ENCODE data around the gene NOL11. TPM values are rescaled to one million over a fixed set of nuclear protein-coding genes. Genes with fewer than 3 reads are reported as not detected.

Gene NOL11
- polyA plus RNA-seq, 3 donors, result 5.2 to 11.4 (median 6.1) TPM

DNA sequence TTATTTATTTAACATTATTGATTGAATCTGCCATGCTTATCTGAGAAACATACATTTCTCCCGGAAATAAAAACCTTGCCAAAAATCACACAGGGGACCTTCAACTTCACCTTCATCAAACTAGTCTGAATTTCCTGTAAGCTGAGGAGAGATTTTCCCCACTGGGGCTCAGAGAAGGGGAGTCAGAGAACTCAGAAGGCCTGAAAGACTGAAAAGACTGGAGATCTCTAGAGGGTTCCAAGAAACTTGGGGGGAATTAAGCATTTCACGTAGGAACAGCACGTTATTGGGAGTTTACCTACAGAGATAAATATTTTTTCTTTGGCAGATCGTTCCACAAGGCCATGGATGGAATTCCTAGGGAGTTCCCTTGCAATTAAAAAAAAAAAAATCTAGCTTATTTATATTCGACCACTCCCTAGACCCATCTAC, 528 bp upstream of the NOL11 start:
- Histone ChIP-seq H3K27ac (ENCODE audit: low read depth in 1 of 2, low read length in 2 of 2) (peak overlapping the region; percentile 84 to 93), H3K4me1 (ENCODE audit: control insufficient read depth in 1 of 2, insufficient read depth in 2 of 2, low read length in 2 of 2) (peaks cover 21 to 22% of the 10 kb centered on the region in 2 donors), H3K4me3 (replicated peaks in 1 of 3; ENCODE audit: low read depth in 2 of 3, low read length in 3 of 3) (peak overlapping the region; percentile 48 to 94 (median 81)), H3K27me3 (ENCODE audit: control insufficient read depth in 2 of 2, insufficient read depth in 2 of 2, low read length in 2 of 2) (no peaks in the 10 kb centered on the region), H3K79me2 (ENCODE audit: insufficient read depth, low read length) (peaks cover 27% of the 10 kb centered on the region), H3K4me2 (replicated peaks; ENCODE audit: extremely low read depth, low read length, poor library complexity, severe bottlenecking) (peak overlapping the region; percentile 74), H4K20me1 (ENCODE audit: insufficient read depth, low read length) (no peaks in the 10 kb centered on the region), H2AFZ (ENCODE audit: insufficient read depth, low read depth, low read length, poor library complexity, severe bottlenecking) (peak overlapping the region; percentile 91), H3K9ac (ENCODE audit: insufficient read depth, low read length, poor library complexity, severe bottlenecking) (peak overlapping the region; percentile 92), H3K36me3 (replicated peaks in 1 of 2; ENCODE audit: control insufficient read depth in 1 of 2, insufficient read depth in 2 of 2, low read length in 2 of 2) (peaks cover 23 to 24% of the 10 kb centered on the region in 2 donors), H3K9me3 (replicated peaks in 1 of 2; ENCODE audit: control insufficient read depth in 1 of 2, insufficient read depth in 1 of 2, low read length in 2 of 2) (no peaks in the 10 kb centered on the region)
- intact Hi-C loops (cut with micrococcal nuclease), result loop anchor here in 1 of 2 donors (5.0 kb wide), 1 partner anchor 110 kb away; the partner anchor contains the start of gene BPTF
- TF ChIP-seq, protein P1, sequence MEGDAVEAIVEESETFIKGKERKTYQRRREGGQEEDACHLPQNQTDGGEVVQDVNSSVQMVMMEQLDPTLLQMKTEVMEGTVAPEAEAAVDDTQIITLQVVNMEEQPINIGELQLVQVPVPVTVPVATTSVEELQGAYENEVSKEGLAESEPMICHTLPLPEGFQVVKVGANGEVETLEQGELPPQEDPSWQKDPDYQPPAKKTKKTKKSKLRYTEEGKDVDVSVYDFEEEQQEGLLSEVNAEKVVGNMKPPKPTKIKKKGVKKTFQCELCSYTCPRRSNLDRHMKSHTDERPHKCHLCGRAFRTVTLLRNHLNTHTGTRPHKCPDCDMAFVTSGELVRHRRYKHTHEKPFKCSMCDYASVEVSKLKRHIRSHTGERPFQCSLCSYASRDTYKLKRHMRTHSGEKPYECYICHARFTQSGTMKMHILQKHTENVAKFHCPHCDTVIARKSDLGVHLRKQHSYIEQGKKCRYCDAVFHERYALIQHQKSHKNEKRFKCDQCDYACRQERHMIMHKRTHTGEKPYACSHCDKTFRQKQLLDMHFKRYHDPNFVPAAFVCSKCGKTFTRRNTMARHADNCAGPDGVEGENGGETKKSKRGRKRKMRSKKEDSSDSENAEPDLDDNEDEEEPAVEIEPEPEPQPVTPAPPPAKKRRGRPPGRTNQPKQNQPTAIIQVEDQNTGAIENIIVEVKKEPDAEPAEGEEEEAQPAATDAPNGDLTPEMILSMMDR (IDR thresholded peaks at IDR 0.05), result no peak
- Mint-ChIP-seq H3K27ac (peak overlapping the region; percentile 95 to 99 (median 96)), H3K4me1 (peaks cover 15% of the 10 kb centered on the region), H3K36me3 (peaks cover 18 to 23% of the 10 kb centered on the region in 2 donors), H3K27me3 (ENCODE audit: low read depth in 3 of 3) (peaks cover 0 to 2% (median 0%) of the 10 kb centered on the region in 3 donors), H3K4me3 (peak overlapping the region; percentile 96 to 99), H3K9me3 (peaks cover 0 to 7% (median 3%) of the 10 kb centered on the region in 7 donors)
- 0% methylated on average over 1 of the region's 5 CpGs for WGBS (ENCODE audit: insufficient coverage)
- DNase-seq, result peak in 1 of 3 donors; percentile 4

DNA sequence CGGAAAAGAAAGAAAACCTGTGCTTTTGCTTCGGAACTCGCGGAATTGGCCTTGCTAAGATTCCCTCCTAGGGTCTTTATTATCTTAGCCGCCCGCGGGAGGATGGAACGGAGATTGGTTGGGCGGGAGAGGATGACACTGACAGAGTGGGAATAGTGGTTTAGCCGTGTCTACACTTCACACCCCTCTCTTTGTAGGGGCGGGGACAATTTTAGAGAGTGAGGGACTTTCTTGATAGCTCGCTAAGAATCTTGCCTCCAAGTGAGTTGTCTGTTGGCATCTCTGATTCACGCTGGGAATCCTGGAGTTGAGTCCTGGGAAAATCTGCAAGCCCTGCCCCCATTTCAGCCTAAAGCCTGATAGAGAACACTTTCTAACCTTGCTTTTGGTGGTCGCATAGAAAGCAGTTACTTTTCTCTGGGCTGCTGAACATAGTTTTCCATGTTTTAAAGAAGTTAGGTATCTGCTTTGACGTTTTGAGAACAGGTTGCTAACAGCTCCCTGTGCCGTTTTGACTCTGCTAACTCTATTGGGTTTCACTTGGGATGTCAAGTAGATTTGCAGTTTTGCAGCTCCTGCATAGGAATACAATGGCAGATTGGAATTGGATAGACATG, 697 bp downstream of the NOL11 start:
- peak overlapping the region; percentile 95 to 99 (median 96) for H3K27ac Mint-ChIP-seq
- Histone ChIP-seq H3K4me1 (ENCODE audit: control insufficient read depth in 1 of 2, insufficient read depth in 2 of 2, low read length in 2 of 2) (peaks cover 21 to 22% of the 10 kb centered on the region in 2 donors), H3K27me3 (ENCODE audit: control insufficient read depth in 2 of 2, insufficient read depth in 2 of 2, low read length in 2 of 2) (no peaks in the 10 kb centered on the region), H3K9me3 (replicated peaks in 1 of 2; ENCODE audit: control insufficient read depth in 1 of 2, insufficient read depth in 1 of 2, low read length in 2 of 2) (no peaks in the 10 kb centered on the region), H3K36me3 (replicated peaks in 1 of 2; ENCODE audit: control insufficient read depth in 1 of 2, insufficient read depth in 2 of 2, low read length in 2 of 2) (peaks cover 30 to 35% of the 10 kb centered on the region in 2 donors), H3K9ac (ENCODE audit: insufficient read depth, low read length, poor library complexity, severe bottlenecking) (peak overlapping the region; percentile 92), H3K27ac (ENCODE audit: low read depth in 1 of 2, low read length in 2 of 2) (peak overlapping the region; percentile 84 to 93), H3K79me2 (ENCODE audit: insufficient read depth, low read length) (peaks cover 27% of the 10 kb centered on the region), H3K4me2 (replicated peaks; ENCODE audit: extremely low read depth, low read length, poor library complexity, severe bottlenecking) (peak overlapping the region; percentile 74), H2AFZ (ENCODE audit: insufficient read depth, low read depth, low read length, poor library complexity, severe bottlenecking) (peak overlapping the region; percentile 91), H4K20me1 (ENCODE audit: insufficient read depth, low read length) (no peaks in the 10 kb centered on the region), H3K4me3 (replicated peaks in 1 of 3; ENCODE audit: low read depth in 2 of 3, low read length in 3 of 3) (peak overlapping the region; percentile 81 to 94 (median 83))
- TF ChIP-seq, protein P1 (IDR thresholded peaks at IDR 0.05), result no peak
- intact Hi-C loops (cut with micrococcal nuclease), result loop anchor here in 1 of 2 donors (5.0 kb wide), 1 partner anchor 109 kb away; the partner anchor contains the start of gene BPTF
- 3% methylated on average over 6 of the region's 16 CpGs for WGBS (ENCODE audit: insufficient coverage)
- peak in 1 of 3 donors; percentile 21 for DNase-seq
- H3K4me1 Mint-ChIP-seq, result peaks cover 15% of the 10 kb centered on the region
- peaks cover 0 to 7% (median 0%) of the 10 kb centered on the region in 7 donors for H3K9me3 Mint-ChIP-seq
- peaks cover 25 to 36% of the 10 kb centered on the region in 2 donors for H3K36me3 Mint-ChIP-seq
- H3K4me3 Mint-ChIP-seq, result peak overlapping the region; percentile 96 to 99
- no peaks in the 10 kb centered on the region for H3K27me3 Mint-ChIP-seq (ENCODE audit: low read depth in 3 of 3)
